IPS DF 6.9 (cell line): ENCODE data around the gene TANC2.

Source experiments
- DNase-seq: peaks from one replicate; pipeline ENCODE4 v3.0.0-alpha.2; 2013; ENCODE audit warnings: low read depth, low spot score
- H3K27ac ChIP-seq: one replicate; pipeline ENCODE4 v1.5.1; 2013; ENCODE audit warnings: low read length, control low read depth
- H3K27me3 ChIP-seq: 2 replicates; pipeline ENCODE4 v1.6.1; 2013; ENCODE audit warnings: mild to moderate bottlenecking, low read length; ENCODE audit not compliant: control insufficient read depth, insufficient read depth
- H3K36me3 ChIP-seq: 2 replicates; pipeline ENCODE4 v1.6.1; 2013; ENCODE audit warnings: low read length; ENCODE audit not compliant: control insufficient read depth, insufficient read depth
- H3K4me1 ChIP-seq: 2 replicates; pipeline ENCODE4 v1.6.1; 2013; ENCODE audit warnings: low read length; ENCODE audit not compliant: control insufficient read depth, insufficient read depth
- H3K4me3 ChIP-seq: 2 replicates; pipeline ENCODE4 v1.5.1; 2013; ENCODE audit warnings: mild to moderate bottlenecking, low read length
- H3K9me3 ChIP-seq: 2 replicates; pipeline ENCODE4 v1.6.1; 2013; ENCODE audit warnings: low read length, inconsistent platforms; ENCODE audit not compliant: control insufficient read depth, insufficient read depth
- WGBS: extraction: QIAGEN DNeasy Blood & Tissue Kit; methylation state at CpG from one replicate; pipeline ENCODE4 v1.1.7; 2013; ENCODE audit warnings: mixed read lengths, missing lambda C conversion rate; ENCODE audit not compliant: insufficient read length, insufficient coverage; 5-methylcytosine and 5-hydroxymethylcytosine counted together

The TANC2 gene

GRCh38 chr17:62965686-62966425 lies at the start of gene TANC2:
TANC2 (plus strand) TSS chr17:62966235; CDS start chr17:63009560, 43,325 bp downstream.
- no peak within 1 kb of the TSS for H3K27ac ChIP-seq
- no peaks in the 10 kb centered on the region for H3K9me3 ChIP-seq
- H3K4me1 ChIP-seq = no peaks in the 10 kb centered on the region
- H3K4me3 ChIP-seq = peak within 1 kb of the TSS; percentile 82
- no peaks in the 10 kb centered on the region for H3K36me3 ChIP-seq
- peak; percentile 47 for DNase-seq
- WGBS = no CpG with 5 or more reads among the region's 81 CpGs
- H3K27me3 ChIP-seq = peaks cover 2% of the 10 kb centered on the region; the same call in 1 of the 2 replicates

- Histone ChIP-seq H3K9me3 (no peaks in the 10 kb centered on the region), H3K4me3 (no peak overlapping the region), H3K36me3 (no peaks in the 10 kb centered on the region), H3K27me3 (0 out of 2 replicates have a peak, but pooled peaks cover 2% of the 10 kb centered on the region), H3K4me1 (no peaks in the 10 kb centered on the region), H3K27ac (no peak overlapping the region)
- no peak for DNase-seq
- WGBS = no CpG with 5 or more reads among the region's 9 CpGs
Observed at GRCh38 chr17:62916684-62917571, 49.1 kb upstream of the TANC2 start.

- Histone ChIP-seq H3K27ac (no peak overlapping the region), H3K9me3 (no peaks in the 10 kb centered on the region), H3K4me1 (no peaks in the 10 kb centered on the region), H3K36me3 (no peaks in the 10 kb centered on the region), H3K4me3 (no peak overlapping the region), H3K27me3 (0 out of 2 replicates have a peak, but pooled peaks cover 2% of the 10 kb centered on the region)
- no peak for DNase-seq
- no CpG with 5 or more reads among the region's 1 CpG for WGBS
Observed at GRCh38 chr17:62919388-62919787, 46.6 kb upstream of the TANC2 start.

- Histone ChIP-seq H3K9me3 (no peaks in the 10 kb centered on the region), H3K27ac (no peak overlapping the region), H3K36me3 (no peaks in the 10 kb centered on the region), H3K27me3 (0 out of 2 replicates have a peak, but pooled peaks cover 2% of the 10 kb centered on the region), H3K4me3 (no peak overlapping the region), H3K4me1 (no peaks in the 10 kb centered on the region)
- no peak for DNase-seq
- WGBS = no CpG with 5 or more reads among the region's 1 CpG
Observed at GRCh38 chr17:62920300-62920699, 45.7 kb upstream of the TANC2 start.

GRCh38 chr17:62921817-62922216 lies 44.2 kb upstream of the TANC2 start:
- Histone ChIP-seq H3K27me3 (0 out of 2 replicates have a peak, but pooled peaks cover 1% of the 10 kb centered on the region), H3K27ac (no peak overlapping the region), H3K9me3 (no peaks in the 10 kb centered on the region), H3K4me1 (no peaks in the 10 kb centered on the region), H3K36me3 (no peaks in the 10 kb centered on the region), H3K4me3 (no peak overlapping the region)
- DNase-seq = no peak
- WGBS = no CpG with 5 or more reads among the region's 8 CpGs

GRCh38 chr17:62923258-62924150 lies 42.5 kb upstream of the TANC2 start:
- no peaks in the 10 kb centered on the region for H3K9me3 ChIP-seq
- H3K27me3 ChIP-seq = no peaks in the 10 kb centered on the region
- no CpG with 5 or more reads among the region's 11 CpGs for WGBS
- no peak overlapping the region for H3K4me3 ChIP-seq
- DNase-seq = no peak
- H3K36me3 ChIP-seq = no peaks in the 10 kb centered on the region
- H3K27ac ChIP-seq = no peak overlapping the region
- no peaks in the 10 kb centered on the region for H3K4me1 ChIP-seq

- no peak overlapping the region for H3K27ac ChIP-seq
- no peaks in the 10 kb centered on the region for H3K27me3 ChIP-seq
- no peaks in the 10 kb centered on the region for H3K9me3 ChIP-seq
- DNase-seq = no peak
- no CpG with 5 or more reads among the region's 3 CpGs for WGBS
- H3K4me3 ChIP-seq = no peak overlapping the region
- H3K4me1 ChIP-seq = no peaks in the 10 kb centered on the region
- no peaks in the 10 kb centered on the region for H3K36me3 ChIP-seq
Observed at GRCh38 chr17:62925267-62925836, 40.7 kb upstream of the TANC2 start.

GRCh38 chr17:62927083-62927482 lies 39.0 kb upstream of the TANC2 start:
- no peak for DNase-seq
- no peaks in the 10 kb centered on the region for H3K4me1 ChIP-seq
- H3K27ac ChIP-seq = no peak overlapping the region
- no peaks in the 10 kb centered on the region for H3K36me3 ChIP-seq
- H3K27me3 ChIP-seq = no peaks in the 10 kb centered on the region; the same call in 1 of the 2 replicates
- WGBS = no CpG with 5 or more reads among the region's 6 CpGs
- H3K4me3 ChIP-seq = no peak overlapping the region
- H3K9me3 ChIP-seq = no peaks in the 10 kb centered on the region

GRCh38 chr17:62929320-62929719 lies 36.7 kb upstream of the TANC2 start:
- WGBS = no CpG with 5 or more reads among the region's 2 CpGs
- H3K4me1 ChIP-seq = no peaks in the 10 kb centered on the region
- H3K36me3 ChIP-seq = no peaks in the 10 kb centered on the region
- H3K27ac ChIP-seq = no peak overlapping the region
- H3K27me3 ChIP-seq = no peaks in the 10 kb centered on the region; the same call in 1 of the 2 replicates
- H3K9me3 ChIP-seq = no peaks in the 10 kb centered on the region
- no peak overlapping the region for H3K4me3 ChIP-seq
- no peak for DNase-seq
